Skeletal muscle satellite cell (primary cell): ENCODE data around the gene NUDT16.

Experiments used
- H3K27me3 ChIP-seq: 2 replicates; pipeline ENCODE4 v1.7.0; 2013; ENCODE audit warnings: low read length; ENCODE audit not compliant: control insufficient read depth, insufficient read depth
- H3K36me3 ChIP-seq: 2 replicates; pipeline ENCODE4 v1.7.0; 2013; ENCODE audit warnings: mild to moderate bottlenecking, control low read depth, low read length; ENCODE audit not compliant: insufficient read depth
- H3K4me1 ChIP-seq: 2 replicates; pipeline ENCODE4 v1.7.0; 2013; ENCODE audit warnings: low read length; ENCODE audit not compliant: control insufficient read depth, insufficient read depth
- H3K4me2 ChIP-seq: 2 replicates; pipeline ENCODE4 v1.7.0; 2013; ENCODE audit warnings: mild to moderate bottlenecking, low read length
- H3K4me3 ChIP-seq: 2 replicates; pipeline ENCODE4 v1.7.0; 2013; ENCODE audit warnings: low read length
- H3K9ac ChIP-seq: 2 replicates; pipeline ENCODE4 v1.7.0; 2013; ENCODE audit warnings: mild to moderate bottlenecking, low read depth, low read length, moderate library complexity
- H3K9me3 ChIP-seq: replicated peaks from 2 replicates; pipeline ENCODE4 v1.7.0; 2013; ENCODE audit warnings: mild to moderate bottlenecking, control low read depth, low read length

NUDT16 gene

DNA sequence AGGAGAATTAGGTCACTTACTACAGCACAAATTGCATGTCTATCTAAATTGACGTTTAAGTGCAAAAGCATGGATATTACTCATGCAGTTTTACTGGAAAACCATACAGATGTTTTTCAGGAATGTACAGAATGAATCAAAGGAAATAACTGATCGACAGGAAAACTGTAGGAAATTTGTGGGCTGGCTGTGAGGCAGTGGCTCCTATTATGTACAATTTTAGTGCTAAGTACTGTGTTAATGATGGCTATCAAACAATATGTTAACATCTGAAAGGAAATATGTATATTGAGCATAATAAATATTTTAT lies 6.9 kb downstream of the NUDT16 start:
- Histone ChIP-seq H3K4me1 (peaks cover 6% of the 10 kb centered on the region), H3K9ac (no peak overlapping the region), H3K9me3 (no peaks in the 10 kb centered on the region), H3K4me2 (no peak overlapping the region), H3K27me3 (no peaks in the 10 kb centered on the region), H3K4me3 (no peak overlapping the region), H3K36me3 (peaks cover 7% of the 10 kb centered on the region)

DNA sequence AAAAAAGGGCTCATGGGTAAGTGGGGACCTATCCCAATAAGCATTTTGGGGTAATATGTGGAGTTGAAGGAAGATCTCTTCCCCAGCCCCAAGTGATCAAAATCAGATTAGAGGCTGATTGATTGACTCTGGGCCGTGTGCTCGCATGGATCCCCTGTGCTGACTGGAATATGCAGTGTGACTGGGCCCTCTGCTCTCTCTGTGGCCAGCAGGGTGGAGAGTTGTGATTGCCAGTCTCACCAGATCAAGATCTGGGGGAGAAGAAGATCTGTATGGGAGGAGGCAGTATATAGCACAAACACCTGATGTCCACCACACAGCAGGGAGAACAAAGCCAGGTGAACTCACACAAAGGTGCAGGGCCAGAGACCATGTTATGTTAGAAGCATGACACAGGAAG lies 8.8 kb downstream of the NUDT16 start:
- H3K36me3 ChIP-seq = peaks cover 7% of the 10 kb centered on the region
- H3K4me1 ChIP-seq = peaks cover 6% of the 10 kb centered on the region
- no peaks in the 10 kb centered on the region for H3K27me3 ChIP-seq
- no peak overlapping the region for H3K4me3 ChIP-seq
- H3K9me3 ChIP-seq = no peaks in the 10 kb centered on the region
- H3K9ac ChIP-seq = no peak overlapping the region
- no peak overlapping the region for H3K4me2 ChIP-seq

DNA sequence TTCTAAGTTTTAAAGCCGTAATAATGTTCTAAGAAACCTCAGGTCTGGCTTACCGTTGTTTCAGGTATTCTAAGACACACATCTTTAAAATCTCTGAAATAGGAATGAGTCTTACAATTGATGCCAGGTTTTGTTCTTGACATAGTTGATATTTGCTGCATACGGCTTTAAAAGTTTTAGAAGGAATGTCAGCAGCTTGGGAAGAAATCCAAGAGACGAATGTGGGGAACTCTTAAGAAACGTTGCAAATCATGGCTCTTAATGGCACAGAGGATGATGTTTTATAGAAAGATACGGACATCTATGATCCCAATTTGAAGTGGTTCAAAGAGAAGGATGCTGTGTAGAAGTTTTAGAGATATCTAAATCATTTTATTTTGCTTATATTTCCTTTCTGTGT lies 11.5 kb downstream of the NUDT16 start:
- no peak overlapping the region for H3K4me2 ChIP-seq
- H3K4me3 ChIP-seq = no peak overlapping the region
- H3K27me3 ChIP-seq = no peaks in the 10 kb centered on the region
- no peaks in the 10 kb centered on the region for H3K9me3 ChIP-seq
- H3K4me1 ChIP-seq = peaks cover 6% of the 10 kb centered on the region
- H3K9ac ChIP-seq = no peak overlapping the region
- no peaks in the 10 kb centered on the region for H3K36me3 ChIP-seq

DNA sequence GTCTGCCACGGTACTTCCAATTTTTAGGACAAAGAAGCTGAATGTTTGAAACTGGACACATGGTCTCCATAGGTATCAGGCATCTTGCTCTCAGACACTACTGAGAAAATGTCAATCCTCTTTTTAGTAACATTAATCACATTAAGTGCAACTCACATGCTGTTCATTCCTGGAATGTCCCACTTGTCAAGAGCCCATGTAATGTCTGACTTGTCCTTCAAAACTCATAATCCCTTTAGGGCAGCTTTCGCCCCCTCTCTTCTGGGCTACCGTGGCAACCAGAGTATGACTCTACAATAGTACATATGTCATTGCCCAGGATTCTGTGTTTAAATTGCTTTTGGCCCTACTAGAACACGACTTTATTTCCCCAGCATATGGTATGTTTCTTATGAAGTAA lies 12.3 kb downstream of the NUDT16 start:
- H3K4me3 ChIP-seq = no peak overlapping the region
- H3K9me3 ChIP-seq = no peaks in the 10 kb centered on the region
- H3K4me1 ChIP-seq = no peaks in the 10 kb centered on the region
- H3K4me2 ChIP-seq = no peak overlapping the region
- no peaks in the 10 kb centered on the region for H3K27me3 ChIP-seq
- no peak overlapping the region for H3K9ac ChIP-seq
- no peaks in the 10 kb centered on the region for H3K36me3 ChIP-seq

DNA sequence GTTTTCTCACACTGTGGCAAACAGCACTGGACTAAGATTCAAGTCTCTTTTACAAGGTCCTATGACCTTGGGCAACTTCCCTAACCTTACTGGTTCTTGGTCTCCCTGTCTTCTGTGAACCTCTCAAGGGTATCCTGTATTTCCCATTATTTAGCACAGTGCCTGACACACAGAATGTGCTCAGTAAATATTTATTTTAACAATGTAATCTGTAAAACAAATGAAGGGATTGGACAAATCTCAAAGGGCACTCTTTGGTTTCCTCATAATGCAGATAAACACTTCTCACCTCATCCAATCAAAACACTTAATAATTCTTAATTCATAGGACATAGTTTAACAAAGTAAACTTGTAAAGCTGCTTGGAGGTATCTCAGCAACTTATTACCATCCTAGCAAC lies 12.8 kb downstream of the NUDT16 start:
- Histone ChIP-seq H3K9me3 (no peaks in the 10 kb centered on the region), H3K27me3 (no peaks in the 10 kb centered on the region), H3K4me2 (no peak overlapping the region), H3K9ac (no peak overlapping the region), H3K4me1 (no peaks in the 10 kb centered on the region), H3K36me3 (no peaks in the 10 kb centered on the region), H3K4me3 (no peak overlapping the region)

DNA sequence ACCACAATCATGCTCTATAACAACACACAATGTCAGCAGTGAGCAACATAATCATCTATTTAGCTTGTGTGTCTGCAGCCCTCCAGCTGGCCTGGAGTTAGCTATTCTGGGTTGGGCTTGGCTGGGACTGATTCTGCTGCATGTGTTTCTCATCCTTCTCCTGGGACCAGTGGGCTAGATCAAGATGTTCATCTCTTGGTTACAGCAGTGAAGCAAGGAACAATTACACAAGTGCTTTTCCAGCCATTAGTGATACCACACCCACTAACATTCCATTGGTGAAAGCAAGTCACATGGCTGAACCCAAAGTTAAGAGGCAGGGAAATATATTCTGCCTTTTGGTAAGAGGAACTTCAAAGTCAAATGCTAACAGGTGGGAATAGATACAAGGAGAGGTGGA lies 14.6 kb downstream of the NUDT16 start:
- no peak overlapping the region for H3K4me2 ChIP-seq
- no peak overlapping the region for H3K9ac ChIP-seq
- no peaks in the 10 kb centered on the region for H3K36me3 ChIP-seq
- no peaks in the 10 kb centered on the region for H3K9me3 ChIP-seq
- H3K4me1 ChIP-seq = no peaks in the 10 kb centered on the region
- no peak overlapping the region for H3K4me3 ChIP-seq
- H3K27me3 ChIP-seq = no peaks in the 10 kb centered on the region

DNA sequence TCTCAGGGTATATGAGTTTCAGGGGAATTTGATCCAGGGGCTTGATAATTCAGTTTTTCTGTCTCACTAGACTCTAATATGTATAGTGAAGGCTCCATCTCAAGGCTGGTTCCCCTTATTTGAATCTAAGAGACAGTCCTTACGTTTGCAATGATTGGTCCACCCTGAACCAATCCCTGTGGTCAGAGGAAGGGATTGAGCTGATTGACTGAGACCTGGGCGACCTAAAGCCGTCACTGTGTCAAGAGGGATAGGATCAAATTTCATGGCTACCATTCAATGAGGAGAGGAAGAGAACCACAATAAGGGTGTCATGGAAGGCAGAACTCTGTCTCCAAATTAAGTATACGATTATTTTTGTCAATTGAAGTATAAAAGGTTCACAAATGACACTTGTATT lies 16.3 kb downstream of the NUDT16 start:
- Histone ChIP-seq H3K4me3 (no peak overlapping the region), H3K4me2 (no peak overlapping the region), H3K4me1 (peaks cover 8% of the 10 kb centered on the region), H3K9me3 (no peaks in the 10 kb centered on the region), H3K27me3 (no peaks in the 10 kb centered on the region), H3K9ac (no peak overlapping the region), H3K36me3 (no peaks in the 10 kb centered on the region)

DNA sequence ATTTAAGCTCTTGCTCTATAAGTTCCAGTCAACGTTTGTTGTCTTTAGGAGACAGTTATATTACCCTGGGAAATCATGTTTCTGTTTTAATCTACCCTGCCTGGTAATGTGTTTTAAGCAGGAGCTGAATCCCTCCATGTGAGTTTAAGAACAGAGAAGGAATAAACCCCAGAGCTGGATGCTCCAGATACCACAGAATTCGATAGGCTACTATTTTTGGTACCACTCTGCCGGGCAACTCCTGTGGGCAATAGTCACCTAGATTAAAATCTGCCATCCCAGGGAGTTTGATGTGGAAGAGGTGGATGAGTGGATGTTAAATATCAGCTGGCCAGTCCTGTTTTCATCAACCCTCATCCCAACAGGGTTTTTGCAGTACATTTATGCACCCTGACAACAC lies 20.4 kb downstream of the NUDT16 start:
- Histone ChIP-seq H3K9me3 (peaks cover 2% of the 10 kb centered on the region), H3K9ac (no peak overlapping the region), H3K4me3 (no peak overlapping the region)

DNA sequence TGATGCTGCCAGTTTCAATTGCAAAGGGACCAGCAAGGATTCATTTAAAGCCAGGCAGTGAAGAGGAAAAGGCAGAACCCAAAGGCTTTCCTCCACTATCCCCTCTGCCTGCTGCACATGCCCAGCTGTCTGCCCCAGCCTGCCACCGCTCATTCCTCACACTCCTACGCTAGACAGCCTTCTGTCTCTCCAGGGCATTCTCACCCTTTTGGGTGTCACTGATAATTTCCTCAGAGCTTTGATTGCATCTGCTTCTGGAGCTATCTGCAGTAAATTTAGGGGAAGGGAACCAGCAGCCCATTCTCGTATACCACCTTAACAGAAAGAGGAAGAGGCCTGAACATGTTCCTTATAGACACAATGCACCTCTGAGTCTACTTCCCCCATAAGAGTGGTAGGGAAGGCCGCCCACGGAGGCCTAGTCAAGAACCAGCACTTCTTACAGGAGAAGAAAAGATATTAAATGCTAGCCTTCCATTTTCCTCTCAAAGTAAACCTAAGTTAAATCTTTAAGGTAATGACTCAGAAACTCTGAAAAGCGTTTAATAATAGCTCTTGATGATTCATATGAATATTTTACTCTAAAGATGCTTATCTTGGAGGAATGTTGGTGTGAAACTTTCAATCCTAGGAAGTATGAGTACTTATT lies 20.9 kb downstream of the NUDT16 start:
- H3K9me3 ChIP-seq = peaks cover 2% of the 10 kb centered on the region
- peaks cover 8% of the 10 kb centered on the region for H3K4me1 ChIP-seq
- no peak overlapping the region for H3K9ac ChIP-seq
- no peak overlapping the region for H3K4me3 ChIP-seq
- H3K27me3 ChIP-seq = no peaks in the 10 kb centered on the region
- peak overlapping the region; percentile 26 for H3K4me2 ChIP-seq
- no peaks in the 10 kb centered on the region for H3K36me3 ChIP-seq

More for the DNA sequence above, 20.4 kb downstream of the NUDT16 start:
- H3K27me3 ChIP-seq = no peaks in the 10 kb centered on the region
- no peaks in the 10 kb centered on the region for H3K36me3 ChIP-seq
- H3K4me1 ChIP-seq = peaks cover 8% of the 10 kb centered on the region
- H3K4me2 ChIP-seq = peak overlapping the region; percentile 26

DNA sequence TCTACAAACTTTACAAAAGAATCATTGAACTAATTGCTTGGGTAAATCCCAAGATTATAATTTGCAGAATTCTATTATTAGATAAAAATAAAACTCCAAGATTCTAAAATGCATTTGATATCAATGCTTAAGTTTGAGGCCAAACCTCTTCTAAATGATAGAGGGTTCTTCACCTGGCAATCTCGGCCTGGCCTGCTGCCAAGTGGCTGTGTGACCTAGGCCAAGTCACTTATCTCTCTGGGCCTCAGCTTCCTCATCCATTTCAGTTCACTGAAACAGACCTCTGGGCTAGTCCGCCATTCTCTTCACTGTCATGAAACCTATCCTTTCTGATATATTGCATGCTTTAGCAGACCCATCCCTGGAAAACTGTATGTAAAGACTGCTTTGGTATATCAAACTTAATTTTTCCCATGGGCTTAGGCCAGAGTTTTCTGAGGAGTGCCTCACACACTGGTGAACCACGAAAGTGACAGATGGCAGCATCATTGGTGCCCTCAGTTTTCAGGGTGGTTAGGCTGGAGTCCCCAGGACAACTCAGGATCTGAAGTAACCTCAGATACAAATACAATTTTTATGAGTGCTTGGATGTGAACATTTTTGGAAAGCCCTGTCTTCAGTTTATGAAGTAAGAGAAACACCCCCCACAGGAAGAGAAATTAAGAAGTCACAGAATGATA lies 21.8 kb downstream of the NUDT16 start:
- Histone ChIP-seq H3K4me2 (no peak overlapping the region), H3K36me3 (no peaks in the 10 kb centered on the region)

DNA sequence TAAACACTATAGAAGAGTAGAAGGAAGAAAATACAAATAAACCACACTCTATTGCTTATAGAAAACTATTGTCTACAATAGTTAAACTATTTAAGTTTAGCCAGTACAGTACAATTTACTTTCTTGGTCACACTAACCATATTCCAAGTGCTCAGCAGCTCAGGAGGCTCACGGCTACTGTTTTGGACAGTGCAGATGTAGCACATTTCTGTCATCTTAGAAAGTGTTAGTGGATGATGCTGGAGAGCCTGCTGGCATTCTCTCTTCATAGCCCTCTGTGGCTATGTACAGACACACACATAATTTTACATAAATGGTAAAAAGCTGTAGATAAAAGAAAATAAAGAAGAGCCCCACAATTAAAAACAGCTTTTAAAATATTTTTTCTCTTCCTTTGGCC lies 23.8 kb downstream of the NUDT16 start:
- Histone ChIP-seq H3K27me3 (no peaks in the 10 kb centered on the region), H3K9ac (no peak overlapping the region), H3K4me1 (peaks cover 8% of the 10 kb centered on the region), H3K4me2 (no peak overlapping the region), H3K4me3 (no peak overlapping the region), H3K36me3 (no peaks in the 10 kb centered on the region), H3K9me3 (peaks cover 2% of the 10 kb centered on the region)

More for the DNA sequence above, 21.8 kb downstream of the NUDT16 start:
- Histone ChIP-seq H3K4me1 (peaks cover 8% of the 10 kb centered on the region), H3K4me3 (no peak overlapping the region), H3K9ac (no peak overlapping the region), H3K27me3 (no peaks in the 10 kb centered on the region), H3K9me3 (peaks cover 2% of the 10 kb centered on the region)

DNA sequence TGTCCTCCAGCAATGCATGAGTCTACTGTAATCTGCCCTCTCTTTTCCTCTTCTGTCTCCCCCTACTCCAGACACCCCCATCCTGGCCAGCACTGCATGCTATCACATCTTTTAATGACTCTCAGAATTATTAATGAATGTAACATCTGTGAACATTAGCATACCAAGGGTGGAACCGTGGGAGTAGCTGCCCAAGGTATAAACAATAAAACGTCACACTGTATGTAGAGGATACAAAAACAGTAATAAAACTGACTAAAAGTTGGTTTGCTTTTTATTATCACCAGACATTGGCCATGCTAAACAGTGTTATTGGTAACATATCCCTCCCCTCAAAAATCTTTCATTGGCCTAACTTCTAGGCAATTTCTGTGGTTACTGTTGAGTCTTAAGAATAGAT lies 24.7 kb downstream of the NUDT16 start:
- Histone ChIP-seq H3K9ac (no peak overlapping the region), H3K4me3 (no peak overlapping the region), H3K36me3 (no peaks in the 10 kb centered on the region), H3K27me3 (no peaks in the 10 kb centered on the region), H3K4me1 (peaks cover 8% of the 10 kb centered on the region), H3K4me2 (no peak overlapping the region), H3K9me3 (peaks cover 2% of the 10 kb centered on the region)
